ENCODE data around the gene EPC2. TPM values are rescaled to one million over a fixed set of nuclear protein-coding genes. Genes with fewer than 3 reads are reported as not detected.
A peak's percentile ranks its signal among the peaks of the same experiment; 100 is the strongest.

The EPC2 gene
- polyA plus RNA-seq, 1 of the 3 experiments (the other 2 are of a cell fraction) = 8.8 TPM

GRCh38 chr2:148640767-148641166 lies 3.8 kb upstream of the EPC2 start:
- H3K79me2 ChIP-seq (ENCODE audit: insufficient read depth) = peaks cover 5% of the 10 kb centered on the region
- H3F3A ChIP-seq (replicated peaks; ENCODE audit: insufficient read depth) = peaks cover 3% of the 10 kb centered on the region
- no peaks in the 10 kb centered on the region for H3K9me2 ChIP-seq
- peaks cover 5% of the 10 kb centered on the region for H4K20me1 ChIP-seq (ENCODE audit: insufficient read depth)
- WGBS (ENCODE audit: low lambda C conversion rate) = 63% methylated on average over 5 of the region's 5 CpGs
- TF ChIP-seq RAD21 (IDR thresholded peaks at IDR 0.05; ENCODE audit: low read length) (peak; percentile 58), SMC3 (IDR thresholded peaks at IDR 0.05; ENCODE audit: low read depth, low read length) (peak; percentile 25; the same call in 1 of the 2 replicates), NRF1 (IDR thresholded peaks at IDR 0.05; ENCODE audit: low read depth, low read length) (no peak), TCF12 (IDR thresholded peaks at IDR 0.05) (no peak), NFIC (IDR thresholded peaks at IDR 0.05; ENCODE audit: borderline replicate concordance) (no peak), FOSL2 (IDR thresholded peaks at IDR 0.05; ENCODE audit: borderline replicate concordance, low read depth) (no peak), GABPA (IDR thresholded peaks at IDR 0.05; ENCODE audit: low read depth) (no peak), ZBTB33 (IDR thresholded peaks at IDR 0.05; ENCODE audit: borderline replicate concordance, low read depth) (no peak), GATA2 (CRISPR knock-in tag; IDR thresholded peaks at IDR 0.05) (no peak), CTCF (IDR thresholded peaks at IDR 0.05) (peak; percentile 22), PBX3 (IDR thresholded peaks at IDR 0.05) (no peak), RCOR1 (IDR thresholded peaks at IDR 0.05; ENCODE audit: low read length) (no peak), SIN3A (IDR thresholded peaks at IDR 0.05; ENCODE audit: borderline replicate concordance, low read depth, low read length) (no peak), IRF3 (IDR thresholded peaks at IDR 0.05; ENCODE audit: low read depth, low read length) (no peak)
- no peak overlapping the region for H3K4me2 ChIP-seq
- CTCF ChIA-PET = interaction anchor here (0.5 to 2.9 kb wide), 7 partner anchors 11 to 349 kb away, joined by 3 to 9 read pairs (median 3); no protein-coding TSS in a partner anchor
- H2AFZ ChIP-seq (ENCODE audit: low read depth) = no peak overlapping the region
- POLR2A ChIA-PET = no interaction called here
- H3K27ac ChIP-seq (ENCODE audit: low read depth in 2 of 2, low read length in 1 of 2) = no peak overlapping the region
- peaks cover 0 to 4% of the 10 kb centered on the region in 2 experiments; a peak in 2 of 4 replicates for H3K4me1 ChIP-seq (ENCODE audit: control insufficient read depth in 1 of 2, insufficient read depth in 2 of 2, low read depth in 1 of 2, low read length in 1 of 2)
- H3K27me3 ChIP-seq (ENCODE audit: insufficient read depth) = no peaks in the 10 kb centered on the region; the same call in 1 of the 2 replicates
- no peak overlapping the region for H3K4me3 ChIP-seq (ENCODE audit: low read depth in 2 of 2, low read length in 1 of 2)
- no peaks in the 10 kb centered on the region for H3K9me3 ChIP-seq
- H3K9ac ChIP-seq = no peak overlapping the region
- peak; percentile 14 for DNase-seq
- no peaks in the 10 kb centered on the region for H3K36me3 ChIP-seq (replicated peaks in 1 of 2; ENCODE audit: control insufficient read depth in 1 of 2, insufficient read depth in 2 of 2, low read length in 1 of 2)
